OCI-LY1 (cell line): ENCODE results near the gene NAA11.

ENCODE experiments used
- H2AFZ ChIP-seq: fragments of 200-600 bp; sonication (generic), shearing (Covaris generic); 2 replicates; pipeline ENCODE4 v1.6.0; 2014; ENCODE audit warnings: antibody characterized with exemption, mild to moderate bottlenecking, low read length
- H3F3A ChIP-seq: fragments of 200-600 bp; sonication (generic), shearing (Covaris generic); 2 replicates; pipeline ENCODE4 v1.6.0; 2014; ENCODE audit warnings: mild to moderate bottlenecking, antibody characterized with exemption, low read length, moderate library complexity; ENCODE audit not compliant: insufficient read depth
- H3K27ac ChIP-seq: fragments of 200-600 bp; sonication (generic); 2 replicates; pipeline ENCODE4 v1.5.1; 2014; ENCODE audit warnings: low read length, mixed run types, mild to moderate bottlenecking, low read depth; ENCODE audit not compliant: poor library complexity, severe bottlenecking
- H3K27me3 ChIP-seq: fragments of 200-600 bp; sonication (generic); 2 replicates; pipeline ENCODE4 v1.6.0; 2014; ENCODE audit warnings: antibody characterized with exemption, mild to moderate bottlenecking, low read length, moderate library complexity; ENCODE audit not compliant: insufficient read depth
- H3K36me3 ChIP-seq: fragments of 200-600 bp; sonication (generic); 2 replicates; pipeline ENCODE4 v1.6.1; 2014; ENCODE audit warnings: mild to moderate bottlenecking, antibody characterized with exemption, low read length, moderate library complexity, mixed read lengths; ENCODE audit not compliant: insufficient read depth
- H3K4me1 ChIP-seq: fragments of 200-600 bp; sonication (generic); 2 replicates; pipeline ENCODE4 v1.5.1; 2014; ENCODE audit warnings: mild to moderate bottlenecking, low read length, moderate library complexity; ENCODE audit not compliant: insufficient read depth, severe bottlenecking
- H3K4me2 ChIP-seq: fragments of 200-600 bp; sonication (generic), shearing (Covaris generic); 2 replicates; pipeline ENCODE4 v1.6.1; 2014; ENCODE audit warnings: low read length
- H3K4me3 ChIP-seq: fragments of 200-600 bp; sonication (generic); 2 replicates; pipeline ENCODE4 v1.5.1; 2014; ENCODE audit warnings: low read length, low read depth, mild to moderate bottlenecking, mixed read lengths; ENCODE audit not compliant: poor library complexity, severe bottlenecking
- H3K79me2 ChIP-seq: fragments of 200-600 bp; shearing (Covaris generic); 2 replicates; pipeline ENCODE4 v1.6.1; 2016; ENCODE audit warnings: mixed run types, low read length, mixed read lengths; ENCODE audit not compliant: insufficient read depth
- H3K9ac ChIP-seq: fragments of 200-600 bp; sonication (generic), shearing (Covaris generic); 2 replicates; pipeline ENCODE4 v1.6.1; 2014; ENCODE audit warnings: mild to moderate bottlenecking, low read length, mixed read lengths
- H3K9me2 ChIP-seq: fragments of 200-600 bp; sonication (generic), shearing (Covaris generic); 2 replicates; pipeline ENCODE4 v1.6.1; 2014; ENCODE audit warnings: low read depth, mild to moderate bottlenecking, low read length, mixed read lengths
- H3K9me3 ChIP-seq: fragments of 200-600 bp; shearing (Covaris generic); 2 replicates; pipeline ENCODE4 v1.6.1; 2014; ENCODE audit warnings: low read length, mixed read lengths
- H4K20me1 ChIP-seq: fragments of 200-600 bp; sonication (generic), shearing (Covaris generic); 2 replicates; pipeline ENCODE4 v1.6.0; 2016; ENCODE audit warnings: mild to moderate bottlenecking, low read length; ENCODE audit not compliant: insufficient read depth
- EZH2 ChIP-seq: fragments of 200-600 bp; sonication (generic), shearing (Covaris generic); IDR thresholded peaks from 2 replicates; pipeline ENCODE4 v1.8.0; 2017; ENCODE audit warnings: borderline replicate concordance, mixed run types, mild to moderate bottlenecking, antibody characterized with exemption, low read length, moderate library complexity, mixed read lengths
- TF ChIP-seq, protein P1 (sequence below): fragments of 200-600 bp; sonication (generic), shearing (Covaris generic); IDR thresholded peaks from 2 replicates; pipeline ENCODE4 v1.5.1; 2017; ENCODE audit warnings: mild to moderate bottlenecking, antibody characterized with exemption, low read length, moderate library complexity, mixed read lengths

NAA11 gene

GRCh38 chr4:79308137-79308536 lies 17.7 kb downstream of the NAA11 start:
- no peaks in the 10 kb centered on the region for H3K4me1 ChIP-seq
- no peaks in the 10 kb centered on the region for H3K9me3 ChIP-seq
- no peaks in the 10 kb centered on the region for H4K20me1 ChIP-seq
- H3K36me3 ChIP-seq, result no peaks in the 10 kb centered on the region
- no peak overlapping the region for H3K27ac ChIP-seq
- H2AFZ ChIP-seq, result no peak overlapping the region
- H3K27me3 ChIP-seq, result no peaks in the 10 kb centered on the region
- no peak overlapping the region for H3K9ac ChIP-seq
- no peaks in the 10 kb centered on the region for H3F3A ChIP-seq
- no peaks in the 10 kb centered on the region for H3K9me2 ChIP-seq
- TF ChIP-seq, protein P1, sequence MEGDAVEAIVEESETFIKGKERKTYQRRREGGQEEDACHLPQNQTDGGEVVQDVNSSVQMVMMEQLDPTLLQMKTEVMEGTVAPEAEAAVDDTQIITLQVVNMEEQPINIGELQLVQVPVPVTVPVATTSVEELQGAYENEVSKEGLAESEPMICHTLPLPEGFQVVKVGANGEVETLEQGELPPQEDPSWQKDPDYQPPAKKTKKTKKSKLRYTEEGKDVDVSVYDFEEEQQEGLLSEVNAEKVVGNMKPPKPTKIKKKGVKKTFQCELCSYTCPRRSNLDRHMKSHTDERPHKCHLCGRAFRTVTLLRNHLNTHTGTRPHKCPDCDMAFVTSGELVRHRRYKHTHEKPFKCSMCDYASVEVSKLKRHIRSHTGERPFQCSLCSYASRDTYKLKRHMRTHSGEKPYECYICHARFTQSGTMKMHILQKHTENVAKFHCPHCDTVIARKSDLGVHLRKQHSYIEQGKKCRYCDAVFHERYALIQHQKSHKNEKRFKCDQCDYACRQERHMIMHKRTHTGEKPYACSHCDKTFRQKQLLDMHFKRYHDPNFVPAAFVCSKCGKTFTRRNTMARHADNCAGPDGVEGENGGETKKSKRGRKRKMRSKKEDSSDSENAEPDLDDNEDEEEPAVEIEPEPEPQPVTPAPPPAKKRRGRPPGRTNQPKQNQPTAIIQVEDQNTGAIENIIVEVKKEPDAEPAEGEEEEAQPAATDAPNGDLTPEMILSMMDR, result no peak
- no peak for TF ChIP-seq EZH2
- no peaks in the 10 kb centered on the region for H3K79me2 ChIP-seq
- H3K4me2 ChIP-seq, result no peak overlapping the region
- no peak overlapping the region for H3K4me3 ChIP-seq

GRCh38 chr4:79306795-79307194 lies 19.1 kb downstream of the NAA11 start:
- no peaks in the 10 kb centered on the region for H3K9me3 ChIP-seq
- H3K4me1 ChIP-seq, result no peaks in the 10 kb centered on the region

GRCh38 chr4:79300280-79300679 lies 25.6 kb downstream of the NAA11 start:
- Histone ChIP-seq H3K4me2 (no peak overlapping the region), H3K9ac (no peak overlapping the region), H3K27ac (no peak overlapping the region), H3K4me3 (no peak overlapping the region), H3K27me3 (no peaks in the 10 kb centered on the region), H3K9me2 (no peaks in the 10 kb centered on the region), H3F3A (no peaks in the 10 kb centered on the region), H3K9me3 (no peaks in the 10 kb centered on the region), H4K20me1 (no peaks in the 10 kb centered on the region), H3K4me1 (no peaks in the 10 kb centered on the region), H2AFZ (no peak overlapping the region), H3K36me3 (no peaks in the 10 kb centered on the region), H3K79me2 (no peaks in the 10 kb centered on the region)
- TF ChIP-seq EZH2, result no peak
- TF ChIP-seq, protein P1, result no peak

More at GRCh38 chr4:79306795-79307194, 19.1 kb downstream of the NAA11 start:
- Histone ChIP-seq H3K27ac (no peak overlapping the region), H3K9me2 (no peaks in the 10 kb centered on the region), H3F3A (no peaks in the 10 kb centered on the region), H2AFZ (no peak overlapping the region), H3K4me2 (no peak overlapping the region), H3K36me3 (no peaks in the 10 kb centered on the region), H3K9ac (no peak overlapping the region), H3K79me2 (no peaks in the 10 kb centered on the region), H3K27me3 (no peaks in the 10 kb centered on the region), H3K4me3 (no peak overlapping the region), H4K20me1 (no peaks in the 10 kb centered on the region)
- TF ChIP-seq EZH2, result no peak
- TF ChIP-seq, protein P1, result no peak
